Measurements from ENCODE around the gene CALN1. TPM values are rescaled to one million over a fixed set of nuclear protein-coding genes. Genes with fewer than 3 reads are reported as not detected.

CALN1 gene
- total RNA-seq, 6 experiments from 2014 or later: 0.06 to 0.98 (median 0.34) TPM

DNA sequence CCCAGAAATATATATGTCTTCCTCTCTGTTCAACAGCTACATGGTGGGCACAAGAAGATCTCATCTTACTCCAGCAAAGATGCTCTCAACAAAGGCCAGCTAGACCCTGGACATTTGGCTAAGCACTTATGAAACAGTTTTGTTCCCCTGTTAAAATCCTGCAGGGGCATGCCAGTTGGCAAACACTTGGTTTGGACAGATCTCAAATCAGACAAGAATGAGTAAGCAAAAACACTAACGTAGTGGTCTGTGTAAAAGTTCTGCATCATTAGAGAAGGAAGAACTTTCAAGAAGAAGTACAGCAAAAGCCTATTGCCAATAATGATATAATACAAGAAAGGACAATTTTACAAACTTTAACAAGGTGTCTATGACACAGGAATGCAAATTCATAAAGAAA, 125.6 kb downstream of the CALN1 start:
- Histone ChIP-seq H3K27me3 (no peaks in the 10 kb centered on the region), H3K4me3 (no peak overlapping the region), H3K27ac (no peak overlapping the region), H3K9me3 (no peaks in the 10 kb centered on the region), H3K4me1 (no peaks in the 10 kb centered on the region), H3K36me3 (no peaks in the 10 kb centered on the region)
- peak in 1 of 4 donors; percentile 28 for ATAC-seq
- no peak for DNase-seq
- TF ChIP-seq, protein P1, sequence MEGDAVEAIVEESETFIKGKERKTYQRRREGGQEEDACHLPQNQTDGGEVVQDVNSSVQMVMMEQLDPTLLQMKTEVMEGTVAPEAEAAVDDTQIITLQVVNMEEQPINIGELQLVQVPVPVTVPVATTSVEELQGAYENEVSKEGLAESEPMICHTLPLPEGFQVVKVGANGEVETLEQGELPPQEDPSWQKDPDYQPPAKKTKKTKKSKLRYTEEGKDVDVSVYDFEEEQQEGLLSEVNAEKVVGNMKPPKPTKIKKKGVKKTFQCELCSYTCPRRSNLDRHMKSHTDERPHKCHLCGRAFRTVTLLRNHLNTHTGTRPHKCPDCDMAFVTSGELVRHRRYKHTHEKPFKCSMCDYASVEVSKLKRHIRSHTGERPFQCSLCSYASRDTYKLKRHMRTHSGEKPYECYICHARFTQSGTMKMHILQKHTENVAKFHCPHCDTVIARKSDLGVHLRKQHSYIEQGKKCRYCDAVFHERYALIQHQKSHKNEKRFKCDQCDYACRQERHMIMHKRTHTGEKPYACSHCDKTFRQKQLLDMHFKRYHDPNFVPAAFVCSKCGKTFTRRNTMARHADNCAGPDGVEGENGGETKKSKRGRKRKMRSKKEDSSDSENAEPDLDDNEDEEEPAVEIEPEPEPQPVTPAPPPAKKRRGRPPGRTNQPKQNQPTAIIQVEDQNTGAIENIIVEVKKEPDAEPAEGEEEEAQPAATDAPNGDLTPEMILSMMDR (IDR thresholded peaks at IDR 0.05): no peak
- TF ChIP-seq POLR2A (IDR thresholded peaks at IDR 0.05): no peak
- intact Hi-C loops (cut with DNase I): no loop called here
- 5% methylated on average over 1 of the region's 1 CpG for WGBS (ENCODE audit: insufficient coverage, low coverage, low lambda C conversion rate, missing lambda C conversion rate)

- no peaks in the 10 kb centered on the region for H3K9me3 ChIP-seq
- no peak for ATAC-seq
- H3K4me1 ChIP-seq: no peaks in the 10 kb centered on the region
- no peak overlapping the region for H3K27ac ChIP-seq
- TF ChIP-seq, protein P1 (IDR thresholded peaks at IDR 0.05): no peak
- TF ChIP-seq POLR2A (IDR thresholded peaks at IDR 0.05): no peak
- WGBS (ENCODE audit: insufficient coverage, low coverage, low lambda C conversion rate, missing lambda C conversion rate): 91% methylated on average over 1 of the region's 1 CpG
- no peaks in the 10 kb centered on the region for H3K36me3 ChIP-seq
- no peak for DNase-seq
- H3K27me3 ChIP-seq: no peaks in the 10 kb centered on the region
- H3K4me3 ChIP-seq: no peak overlapping the region
- intact Hi-C loops (cut with DNase I): no loop called here
These were observed 128.8 kb downstream of the CALN1 start for GRCh38 chr7:72283309-72283708.

DNA sequence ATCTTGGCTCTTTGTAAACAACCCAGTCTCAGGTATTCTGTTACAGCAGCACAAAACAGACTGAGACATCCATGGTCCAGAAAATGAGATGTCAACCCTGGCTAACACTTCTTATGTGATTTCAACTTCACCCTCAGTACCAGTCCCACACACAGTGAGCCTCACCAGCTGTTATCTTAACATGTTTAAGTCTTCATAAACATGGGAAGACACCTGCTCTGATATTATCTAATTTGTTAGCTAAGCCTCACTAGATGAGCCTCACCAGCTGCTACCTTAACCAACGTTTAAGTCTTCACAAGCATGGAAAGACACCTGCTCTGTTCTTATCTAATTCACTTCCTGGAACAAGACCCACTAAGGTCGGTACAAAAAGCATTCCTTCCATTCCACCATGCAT, 130.8 kb downstream of the CALN1 start:
- intact Hi-C loops (cut with DNase I): no loop called here
- no peak overlapping the region for H3K4me3 ChIP-seq
- no peak for TF ChIP-seq POLR2A (IDR thresholded peaks at IDR 0.05)
- TF ChIP-seq, protein P1 (IDR thresholded peaks at IDR 0.05): no peak
- no peaks in the 10 kb centered on the region for H3K9me3 ChIP-seq
- DNase-seq: no peak
- no peaks in the 10 kb centered on the region for H3K36me3 ChIP-seq
- no peaks in the 10 kb centered on the region for H3K4me1 ChIP-seq
- H3K27me3 ChIP-seq: no peaks in the 10 kb centered on the region
- no peak for ATAC-seq
- 19% methylated on average over 2 of the region's 2 CpGs for WGBS (ENCODE audit: insufficient coverage, low coverage, low lambda C conversion rate, missing lambda C conversion rate)
- no peak overlapping the region for H3K27ac ChIP-seq

- H3K9me3 ChIP-seq: no peaks in the 10 kb centered on the region
- 56% methylated on average over 3 of the region's 3 CpGs for WGBS (ENCODE audit: insufficient coverage, low coverage, low lambda C conversion rate, missing lambda C conversion rate)
- H3K4me3 ChIP-seq: no peak overlapping the region
- no peak overlapping the region for H3K27ac ChIP-seq
- no peak for ATAC-seq
- DNase-seq: no peak
- no peak for TF ChIP-seq POLR2A (IDR thresholded peaks at IDR 0.05)
- TF ChIP-seq, protein P1 (IDR thresholded peaks at IDR 0.05): no peak
- H3K27me3 ChIP-seq: no peaks in the 10 kb centered on the region
- intact Hi-C loops (cut with DNase I): no loop called here
- H3K36me3 ChIP-seq: no peaks in the 10 kb centered on the region
- no peaks in the 10 kb centered on the region for H3K4me1 ChIP-seq
These were observed 132.9 kb downstream of the CALN1 start for GRCh38 chr7:72279203-72279602.

DNA sequence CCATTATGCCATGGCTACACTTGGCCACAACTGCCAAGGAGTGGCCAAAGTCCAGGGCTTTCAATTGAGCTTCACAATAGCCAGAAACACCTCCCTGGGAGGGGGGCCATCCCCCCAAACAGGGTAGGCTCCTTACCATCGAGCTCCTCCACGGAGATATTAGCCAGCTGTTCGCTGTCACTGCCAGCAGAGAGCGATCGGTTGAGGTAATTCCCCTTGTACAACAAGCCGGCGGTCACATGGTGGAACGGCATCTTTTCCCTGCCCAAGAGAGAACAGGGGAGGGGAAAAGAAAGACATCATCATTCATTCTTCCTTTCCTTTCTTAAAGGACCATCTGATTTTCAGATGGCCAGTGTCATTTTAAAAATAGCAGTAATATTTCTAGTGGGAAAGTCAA, 133.6 kb downstream of the CALN1 start:
- intact Hi-C loops (cut with DNase I): no loop called here
- DNase-seq: no peak

More for the DNA sequence above, 133.6 kb downstream of the CALN1 start:
- Histone ChIP-seq H3K4me1 (no peaks in the 10 kb centered on the region), H3K27me3 (no peaks in the 10 kb centered on the region), H3K9me3 (no peaks in the 10 kb centered on the region), H3K36me3 (no peaks in the 10 kb centered on the region), H3K4me3 (no peak overlapping the region), H3K27ac (no peak overlapping the region)
- no peak for ATAC-seq
- 80% methylated on average over 1 of the region's 8 CpGs for WGBS (ENCODE audit: insufficient coverage, low coverage, low lambda C conversion rate, missing lambda C conversion rate)
- TF ChIP-seq POLR2A (IDR thresholded peaks at IDR 0.05): no peak
- TF ChIP-seq, protein P1 (IDR thresholded peaks at IDR 0.05): no peak
